Endodermal cell (in vitro differentiated cells): ENCODE results near the gene CCDC97. TPM values are rescaled to one million over a fixed set of nuclear protein-coding genes. Genes with fewer than 3 reads are reported as not detected.
A peak's percentile ranks its signal among the peaks of the same experiment; 100 is the strongest.
"Not testable (repeated sequence)": the region's sequence is repeated elsewhere in the genome, so short reads cannot be mapped to it uniquely, and the experiment has no call there.

Source experiments
- DNase-seq: peaks from one replicate; pipeline ENCODE4 v3.0.0-alpha.2; 2017
- H3K27ac ChIP-seq: 2 replicates; pipeline ENCODE4 v1.5.1; 2013; ENCODE audit warnings: mild to moderate bottlenecking, low read depth, low read length, moderate library complexity
- H3K27me3 ChIP-seq: 2 replicates; pipeline ENCODE4 v1.6.1; 2013; ENCODE audit warnings: mild to moderate bottlenecking, low read length, moderate library complexity; ENCODE audit not compliant: insufficient read depth, control insufficient read depth, poor library complexity, severe bottlenecking
- H3K36me3 ChIP-seq: 2 replicates; pipeline ENCODE4 v1.7.0; 2013; ENCODE audit warnings: mild to moderate bottlenecking, low read length, moderate library complexity; ENCODE audit not compliant: control insufficient read depth, insufficient read depth
- H3K4me1 ChIP-seq: one replicate; pipeline ENCODE4 v1.7.0; 2013; ENCODE audit warnings: low read length; ENCODE audit not compliant: control insufficient read depth, insufficient read depth
- H3K4me3 ChIP-seq: 2 replicates; pipeline ENCODE4 v1.5.1; 2013; ENCODE audit warnings: mild to moderate bottlenecking, low read length, moderate library complexity
- H3K9ac ChIP-seq: 2 replicates; pipeline ENCODE4 v1.6.1; 2013; ENCODE audit warnings: mild to moderate bottlenecking, low read length, moderate library complexity; ENCODE audit not compliant: poor library complexity, severe bottlenecking; ENCODE audit errors: extremely low read depth
- H3K9me3 ChIP-seq: 2 replicates; pipeline ENCODE4 v1.6.1; 2013; ENCODE audit warnings: mild to moderate bottlenecking, low read length, moderate library complexity; ENCODE audit not compliant: control insufficient read depth
- H3K27ac Mint-ChIP-seq: 2 replicates; pipeline ENCODE4 v1.8.0; 2020; ENCODE audit warnings: mixed read lengths
- H3K27me3 Mint-ChIP-seq: 2 replicates; pipeline ENCODE4 v1.8.0; 2021; ENCODE audit warnings: mild to moderate bottlenecking, mixed read lengths; ENCODE audit not compliant: insufficient read depth
- H3K36me3 Mint-ChIP-seq: 2 replicates; pipeline ENCODE4 v1.8.0; 2020; ENCODE audit warnings: low read depth, mixed read lengths
- H3K4me1 Mint-ChIP-seq: 2 replicates; pipeline ENCODE4 v1.8.0; 2020; ENCODE audit warnings: mixed read lengths
- H3K4me3 Mint-ChIP-seq: 2 replicates; pipeline ENCODE4 v1.8.0; 2020; ENCODE audit warnings: mild to moderate bottlenecking, moderate library complexity, mixed read lengths
- H3K9me3 Mint-ChIP-seq: 2 replicates; pipeline ENCODE4 v1.8.0; 2020; ENCODE audit warnings: mild to moderate bottlenecking, mixed read lengths
- CTCF ChIP-seq: fragments of 200-600 bp; sonication (generic); conservative IDR thresholded peaks from 2 replicates; pipeline ENCODE4 v1.5.0; 2021; ENCODE audit warnings: antibody characterized with exemption, mild to moderate bottlenecking
- WGBS, 2 experiments: methylation state at CpG; one replicate each; pipeline versions ENCODE4 v1.1.5 to v1.1.7; 2013; ENCODE audit warnings: missing lambda C conversion rate in 2 of 2, mixed read lengths in 1 of 2; ENCODE audit not compliant: insufficient coverage in 1 of 2, insufficient read length in 1 of 2; 5-methylcytosine and 5-hydroxymethylcytosine counted together
- total RNA-seq, 2 donors: library from RNA; stranded (reverse); fragmentation: NEBNext Ultra II Directional in 1 of 2; extraction: Animal tissue kit (Norgen Biotek cat#: 25700) in 1 of 2; gene quantifications; 2 replicates in 1 of 2; 3 replicates in 1 of 2; pipeline ENCODE4 v1.2.1, GENCODE V29; 2021

CCDC97 gene
- total RNA-seq, 2 donors from 2014 or later = 38.4 to 44.6 TPM

GRCh38 chr19:41344162-41344561 is 34.2 kb downstream of the CCDC97 start:
- Mint-ChIP-seq H3K27ac (no peak overlapping the region), H3K4me1 (no peaks in the 10 kb centered on the region), H3K4me3 (no peak overlapping the region), H3K36me3 (peaks cover 58% of the 10 kb centered on the region), H3K27me3 (no peaks in the 10 kb centered on the region), H3K9me3 (no peaks in the 10 kb centered on the region)
- 100% methylated on average over 2 of the region's 2 CpGs for WGBS, 2 experiments
- DNase-seq = no peak
- no peaks in the 10 kb centered on the region for H3K4me1 ChIP-seq
- no peaks in the 10 kb centered on the region for H3K27me3 ChIP-seq
- H3K9me3 ChIP-seq = no peaks in the 10 kb centered on the region
- no peak for TF ChIP-seq CTCF
- no peak overlapping the region for H3K27ac ChIP-seq
- no peak overlapping the region for H3K9ac ChIP-seq
- H3K4me3 ChIP-seq = no peak overlapping the region
- peaks cover 66% of the 10 kb centered on the region for H3K36me3 ChIP-seq

- H3K4me1 ChIP-seq, H3K27ac Mint-ChIP-seq: not testable (repeated sequence)
- 86 to 91% methylated on average over 8 to 9 of the region's 9 CpGs for WGBS, 2 experiments
Observed at GRCh38 chr19:41346916-41347315, 36.9 kb downstream of the CCDC97 start.

GRCh38 chr19:41350735-41351338 is 40.9 kb downstream of the CCDC97 start:
- H3K4me1 Mint-ChIP-seq = peaks cover 14% of the 10 kb centered on the region
- Histone ChIP-seq H3K27ac (no peak overlapping the region), H3K4me3 (peak overlapping the region; percentile 92), H3K36me3 (peaks cover 30% of the 10 kb centered on the region), H3K27me3 (no peaks in the 10 kb centered on the region), H3K9me3 (no peaks in the 10 kb centered on the region), H3K9ac (no peak overlapping the region), H3K4me1 (no peaks in the 10 kb centered on the region)
- H3K36me3 Mint-ChIP-seq = peaks cover 24% of the 10 kb centered on the region
- peaks cover 13% of the 10 kb centered on the region for H3K27me3 Mint-ChIP-seq
- H3K9me3 Mint-ChIP-seq = no peaks in the 10 kb centered on the region
- no peak for TF ChIP-seq CTCF
- no peak for DNase-seq
- no peak overlapping the region for H3K27ac Mint-ChIP-seq
- WGBS, 2 experiments = 14 to 15% methylated on average over 12 to 20 of the region's 22 CpGs
- H3K4me3 Mint-ChIP-seq = peak overlapping the region; percentile 79

More at GRCh38 chr19:41346916-41347315, 36.9 kb downstream of the CCDC97 start:
- peaks cover 47% of the 10 kb centered on the region for H3K36me3 Mint-ChIP-seq
- H3K36me3 ChIP-seq = peaks cover 53% of the 10 kb centered on the region
- H3K27me3 ChIP-seq, H3K27ac ChIP-seq, DNase-seq, H3K9me3 ChIP-seq, H3K27me3 Mint-ChIP-seq, H3K9me3 Mint-ChIP-seq, H3K9ac ChIP-seq, H3K4me3 Mint-ChIP-seq, H3K4me1 Mint-ChIP-seq, H3K4me3 ChIP-seq: not testable (repeated sequence)
